Measurements from ENCODE around the gene NOP53.
"Not testable (repeated sequence)": the region's sequence is repeated elsewhere in the genome, so short reads cannot be mapped to it uniquely, and the experiment has no call there.

Gene NOP53

GRCh38 chr19:47718415-47719046 is 26.8 kb upstream of the NOP53 start:
- not testable (repeated sequence) for DNase-seq

DNA sequence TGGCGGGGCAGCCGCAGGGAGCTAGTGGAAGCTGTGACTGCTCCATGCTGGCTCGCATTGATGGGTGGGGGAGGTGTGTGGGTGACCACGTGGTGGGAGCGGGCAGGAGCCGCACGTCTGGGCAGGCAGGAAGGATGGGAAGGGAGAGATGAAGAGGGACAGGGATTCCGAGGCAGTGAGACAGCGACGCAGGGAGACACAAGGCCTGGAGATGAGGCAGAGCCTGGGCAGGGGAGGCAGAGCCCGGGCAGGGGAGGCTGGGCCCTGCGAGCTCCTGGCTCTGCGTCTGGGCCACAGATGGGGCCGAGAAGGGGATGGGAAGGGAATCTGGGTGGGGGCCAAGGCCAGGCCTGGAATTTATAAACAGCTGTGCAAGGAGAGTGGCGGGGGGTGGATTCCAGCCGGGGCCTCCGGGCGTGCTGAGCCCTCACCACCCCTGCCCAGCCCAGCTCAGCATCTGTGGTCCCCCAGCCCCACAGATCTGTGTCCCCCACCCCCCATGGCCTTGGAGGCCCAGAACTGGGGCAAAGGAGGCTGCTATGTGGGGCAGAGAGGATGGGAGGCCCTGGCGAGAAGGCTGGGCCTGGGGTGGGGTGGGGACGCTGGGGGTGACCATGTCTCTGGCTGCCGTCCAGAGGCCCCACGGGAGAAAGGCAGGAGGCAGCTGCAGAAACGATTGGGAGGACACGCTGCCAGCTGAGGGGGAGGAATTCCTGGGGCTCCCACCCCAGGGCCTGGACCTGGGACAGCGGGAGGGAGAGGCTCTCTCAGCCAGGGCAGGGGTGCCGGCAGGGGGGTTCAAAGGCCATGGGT is 26.1 kb upstream of the NOP53 start:
- DNase-seq: no peak

DNA sequence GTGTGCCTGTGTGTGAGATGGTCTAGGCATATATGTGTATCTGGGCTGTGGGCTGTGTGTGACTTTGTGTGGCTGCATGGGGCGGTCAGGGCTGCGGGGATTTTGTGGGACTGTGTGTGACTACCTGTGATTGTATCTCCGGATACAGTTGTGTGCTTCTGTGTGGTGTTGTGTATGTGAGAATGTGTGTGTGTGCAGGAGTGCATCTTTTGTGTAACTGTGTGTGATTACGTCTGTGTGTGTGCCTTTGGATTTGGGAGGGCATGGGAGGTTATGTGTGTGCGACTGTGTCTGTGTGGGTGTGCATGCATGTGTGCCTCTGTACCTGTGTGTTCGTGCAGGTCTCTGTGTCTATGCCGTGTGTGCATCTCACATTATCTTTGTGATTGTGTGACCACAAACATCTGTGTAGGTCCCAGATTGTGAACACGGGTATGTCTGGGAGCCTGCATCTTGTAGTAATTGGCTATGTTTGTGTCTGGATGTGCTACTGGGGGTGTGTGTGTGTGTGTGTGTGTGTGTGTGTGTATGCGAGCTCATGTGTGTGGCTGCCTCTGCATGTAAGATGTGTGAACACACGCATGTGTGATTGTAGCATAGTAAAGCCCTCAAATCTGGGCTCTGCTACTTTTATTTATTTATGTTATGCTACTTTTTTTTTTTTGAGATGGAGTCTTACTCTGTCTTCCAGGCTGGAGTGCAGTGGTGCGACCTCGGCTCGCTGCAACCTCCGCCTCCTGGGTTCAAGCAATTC is 24.5 kb upstream of the NOP53 start:
- no peak for DNase-seq

DNA sequence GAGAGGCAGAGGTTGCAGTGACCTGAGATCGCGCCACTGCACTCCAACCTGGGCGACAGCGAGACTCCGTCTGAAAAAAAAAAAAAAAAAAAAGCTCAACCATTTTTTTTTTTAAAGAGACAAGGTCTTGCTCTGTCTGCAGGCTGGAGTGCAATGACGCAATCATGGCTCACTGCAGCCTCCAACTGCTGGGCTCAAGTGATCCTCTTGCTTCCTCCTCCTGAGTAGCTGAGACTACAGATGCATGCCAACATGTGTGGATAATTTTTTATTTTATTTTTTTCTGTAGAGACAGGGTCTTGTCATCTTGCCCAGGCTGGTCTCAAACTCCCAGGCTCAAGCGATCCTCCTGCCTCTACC is 21.8 kb upstream of the NOP53 start:
- peak in 1 of 2 experiments; percentile 42 for DNase-seq

GRCh38 chr19:47725759-47726401 is 19.5 kb upstream of the NOP53 start:
- no peak for DNase-seq

GRCh38 chr19:47726467-47726866 is 18.9 kb upstream of the NOP53 start:
- DNase-seq: no peak

DNA sequence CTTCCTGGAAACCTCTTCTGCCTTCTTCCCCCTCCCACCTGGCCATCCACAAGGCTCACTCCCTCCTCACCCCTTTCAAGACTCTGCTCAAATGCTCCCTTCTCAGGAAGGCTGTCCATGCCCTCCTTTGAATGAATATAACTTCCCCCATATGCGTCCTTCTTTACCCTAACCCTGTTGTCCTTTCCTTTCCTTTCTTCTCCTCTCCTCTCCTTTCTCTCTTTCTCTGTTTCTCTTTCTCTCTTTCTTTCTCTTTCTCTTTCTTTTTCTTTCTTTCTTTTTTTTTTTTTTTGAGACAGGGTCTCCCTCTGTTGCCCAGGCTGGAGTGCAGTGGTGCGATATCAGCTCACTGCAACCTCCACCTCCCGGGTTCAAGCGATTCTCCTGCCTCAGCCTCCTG is 17.1 kb upstream of the NOP53 start:
- not testable (repeated sequence) for DNase-seq

DNA sequence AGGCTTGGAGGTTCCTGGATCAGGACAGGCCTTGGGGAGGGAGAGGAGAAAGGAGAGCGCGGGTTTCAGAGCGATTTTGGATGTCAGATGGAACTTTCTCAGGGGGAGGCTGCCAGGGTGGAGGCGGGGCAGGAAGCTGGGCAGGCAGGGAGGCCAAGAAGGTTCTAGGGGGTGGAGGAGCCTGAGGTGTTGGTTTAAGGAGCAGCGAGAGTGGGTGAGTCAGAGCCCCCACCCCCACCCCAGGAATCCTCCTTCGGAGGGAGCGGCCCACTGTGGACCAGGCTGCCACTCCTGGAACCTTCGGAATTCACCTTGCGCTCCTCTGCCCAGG is 15.9 kb upstream of the NOP53 start:
- peak; percentile 33 to 41 for DNase-seq

GRCh38 chr19:47729799-47730520 is 15.4 kb upstream of the NOP53 start:
- DNase-seq: peak; percentile 79 to 83

GRCh38 chr19:47730521-47730889 is 14.8 kb upstream of the NOP53 start:
- no peak for DNase-seq

GRCh38 chr19:47730910-47731309 is 14.4 kb upstream of the NOP53 start:
- no peak for DNase-seq

- no peak for DNase-seq
Measured at GRCh38 chr19:47735131-47735530, 10.2 kb upstream of the NOP53 start.

- no peak for DNase-seq
Measured at GRCh38 chr19:47740866-47741519, 4.4 kb upstream of the NOP53 start.

DNA sequence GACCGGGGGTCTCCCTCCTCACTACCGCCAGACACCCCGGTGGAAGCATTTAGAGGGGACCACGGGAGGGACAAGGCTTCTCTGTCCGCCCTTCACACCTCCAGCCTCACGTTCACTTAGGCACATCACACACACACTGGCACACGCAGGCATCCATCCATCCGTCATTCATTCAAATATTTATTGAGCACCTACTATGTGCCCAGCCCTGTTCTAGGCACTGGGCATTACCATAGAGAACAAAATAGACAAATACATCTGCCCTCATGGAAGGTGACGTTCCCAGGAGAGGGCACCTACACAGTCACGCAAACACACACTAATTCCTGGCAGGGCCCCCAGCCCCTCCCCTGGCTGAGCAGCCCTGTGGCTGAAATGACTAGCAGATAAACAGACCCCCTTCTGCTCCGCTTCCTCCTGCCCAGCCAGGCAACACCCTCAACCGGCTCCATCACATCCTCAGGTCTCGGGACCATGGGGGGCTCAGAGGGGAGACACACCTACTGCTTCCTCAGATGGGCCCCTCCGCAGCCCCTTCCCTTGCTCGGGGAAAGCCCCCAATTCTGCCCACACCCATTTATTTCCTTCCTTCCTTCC is 3.7 kb upstream of the NOP53 start:
- no peak for DNase-seq

GRCh38 chr19:47742634-47743033 is 2.7 kb upstream of the NOP53 start:
- no peak for DNase-seq

DNA sequence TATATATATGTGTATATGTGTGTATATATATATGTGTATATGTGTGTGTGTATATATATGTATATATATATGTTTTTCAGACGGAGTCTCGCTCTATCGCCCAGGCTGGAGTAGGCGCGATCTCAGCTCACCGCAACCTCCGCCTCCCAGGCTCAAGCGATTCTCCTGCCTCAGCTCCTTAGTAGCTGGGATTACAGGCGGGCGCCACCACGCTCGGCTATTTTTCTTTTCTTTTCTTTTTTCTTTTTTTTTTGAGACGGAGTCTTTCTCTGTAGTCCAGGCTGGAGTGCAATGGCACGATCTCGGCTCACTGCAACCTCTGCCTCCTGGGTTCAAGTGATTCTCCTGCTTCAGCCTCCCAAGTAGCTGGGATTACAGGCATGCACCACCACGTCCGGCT is 783 bp downstream of the NOP53 start:
- DNase-seq: not testable (repeated sequence)

GRCh38 chr19:47749326-47749725 is 4.0 kb downstream of the NOP53 start:
- no peak for DNase-seq

GRCh38 chr19:47750752-47751151 is 5.4 kb downstream of the NOP53 start:
- DNase-seq: no peak

DNA sequence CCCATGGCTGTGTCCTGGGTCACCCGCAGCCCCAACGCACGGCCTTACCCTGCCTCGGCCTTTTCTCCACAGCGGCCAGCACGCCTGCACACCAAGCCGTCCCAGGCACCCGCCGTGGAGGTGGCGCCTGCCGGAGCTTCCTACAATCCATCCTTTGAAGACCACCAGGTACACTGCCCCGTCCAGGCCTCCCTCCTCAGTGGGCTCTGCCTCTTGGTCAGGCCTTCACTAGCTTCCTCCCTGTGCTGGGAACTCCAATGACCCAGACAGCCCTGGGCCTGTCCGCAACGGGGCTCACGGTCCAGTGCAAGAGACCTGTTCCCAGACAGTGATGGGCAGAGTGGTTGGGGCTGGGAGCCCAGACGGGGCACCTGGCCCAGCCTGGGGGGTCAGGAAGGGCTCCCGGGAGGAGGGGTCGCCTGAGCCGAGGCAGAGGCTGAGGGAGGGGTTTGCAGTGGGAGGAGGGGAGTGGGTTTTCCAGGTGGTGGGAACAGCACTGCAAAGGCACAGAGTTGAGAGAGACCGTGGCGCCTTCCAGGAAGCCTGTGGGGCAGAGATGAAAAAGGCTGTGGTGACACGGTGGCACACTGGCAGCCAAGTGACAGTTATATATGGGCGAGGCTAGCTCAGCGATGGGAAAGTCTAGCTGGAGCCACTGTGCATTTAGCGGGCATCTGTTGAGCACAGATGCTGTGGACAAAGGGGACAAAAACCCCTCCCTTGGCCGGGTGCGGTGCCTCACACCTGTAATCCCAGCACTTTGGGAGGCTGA is 7.3 kb downstream of the NOP53 start:
- no peak for DNase-seq

DNA sequence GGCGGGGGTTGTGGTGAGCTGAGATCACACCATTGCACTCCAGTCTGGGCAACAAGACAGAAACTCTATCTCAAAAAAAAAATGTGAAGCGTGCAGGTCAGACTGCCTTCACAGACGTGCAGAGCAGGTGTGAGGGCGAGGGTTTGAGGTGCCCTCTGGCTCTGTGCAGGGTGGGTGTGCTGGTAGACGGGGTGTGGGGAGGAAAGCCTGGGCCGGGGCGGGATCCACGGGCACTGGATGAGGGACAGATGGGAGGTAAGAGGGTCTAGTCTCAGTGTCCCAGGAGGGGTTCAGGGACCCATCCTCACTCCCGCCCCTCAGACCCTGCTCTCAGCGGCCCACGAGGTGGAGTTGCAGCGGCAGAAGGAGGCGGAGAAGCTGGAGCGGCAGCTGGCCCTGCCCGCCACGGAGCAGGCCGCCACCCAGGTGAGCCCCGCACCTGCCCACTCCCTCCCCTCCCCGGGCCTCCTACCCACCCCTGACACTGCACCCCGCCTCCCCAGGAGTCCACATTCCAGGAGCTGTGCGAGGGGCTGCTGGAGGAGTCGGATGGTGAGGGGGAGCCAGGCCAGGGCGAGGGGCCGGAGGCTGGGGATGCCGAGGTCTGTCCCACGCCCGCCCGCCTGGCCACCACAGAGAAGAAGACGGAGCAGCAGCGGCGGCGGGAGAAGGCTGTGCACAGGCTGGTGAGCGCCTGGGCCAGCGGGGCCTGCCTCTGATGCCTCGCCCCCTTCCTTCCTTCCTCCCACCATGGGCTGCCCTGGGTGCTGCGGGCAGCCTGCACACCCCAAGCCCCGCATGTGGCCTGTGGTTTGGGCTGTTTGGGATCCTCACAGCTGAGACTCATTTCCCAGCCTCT is 9.1 kb downstream of the NOP53 start:
- DNase-seq: peak in 1 of 2 experiments; percentile 20

All from activated T-cell treated with anti-CD3 and anti-CD28 coated beads, Interleukin-2, amount 50 U/mL, for 48 hours (primary cell).